ENCODE data around the gene KCTD19.
A peak's percentile ranks its signal among the peaks of the same experiment; 100 is the strongest.

The KCTD19 gene

GRCh38 chr16:67282447-67282805, 44.1 kb downstream of the KCTD19 start:
- no peak for DNase-seq

DNA sequence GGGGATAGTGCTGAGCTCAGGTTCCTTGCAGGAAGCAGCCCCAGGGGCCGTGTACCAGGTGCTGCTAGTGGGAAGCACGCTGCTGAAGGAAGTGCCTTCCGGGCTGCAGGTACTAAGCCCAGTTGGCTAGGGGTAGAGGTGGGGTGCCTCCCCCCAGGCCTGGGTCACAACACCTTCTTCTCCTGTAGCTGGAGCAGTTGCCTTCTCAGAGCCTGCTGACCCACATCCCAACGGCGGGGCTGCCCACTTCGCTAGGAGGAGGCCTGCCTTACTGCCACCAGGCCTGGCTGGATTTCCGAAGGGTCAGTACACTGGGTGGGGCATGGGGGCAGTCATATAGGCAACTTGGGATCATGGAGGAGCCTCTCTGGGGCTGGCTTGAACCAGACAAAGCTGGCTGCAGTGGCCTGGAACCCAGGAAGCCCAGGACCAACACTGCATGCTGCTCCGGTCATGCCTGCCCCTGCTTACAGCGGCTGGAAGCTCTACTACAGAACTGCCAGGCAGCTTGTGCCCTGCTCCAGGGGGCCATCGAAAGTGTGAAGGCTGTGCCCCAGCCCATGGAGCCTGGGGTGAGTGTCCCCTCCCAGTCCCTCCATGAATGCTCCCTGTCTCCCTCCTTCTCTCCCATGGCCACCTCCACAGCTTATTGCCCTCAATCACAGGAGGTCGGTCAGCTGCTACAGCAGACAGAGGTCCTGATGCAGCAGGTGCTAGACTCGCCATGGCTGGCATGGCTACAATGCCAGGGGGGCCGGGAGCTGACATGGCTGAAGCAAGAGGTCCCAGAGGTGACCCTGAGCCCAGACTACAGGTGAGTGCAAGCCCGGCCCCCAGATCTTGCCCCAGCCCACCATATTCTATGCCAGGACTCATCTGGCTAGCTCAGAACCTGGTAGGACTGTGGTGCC, 44.8 kb downstream of the KCTD19 start:
- no peak for DNase-seq

DNA sequence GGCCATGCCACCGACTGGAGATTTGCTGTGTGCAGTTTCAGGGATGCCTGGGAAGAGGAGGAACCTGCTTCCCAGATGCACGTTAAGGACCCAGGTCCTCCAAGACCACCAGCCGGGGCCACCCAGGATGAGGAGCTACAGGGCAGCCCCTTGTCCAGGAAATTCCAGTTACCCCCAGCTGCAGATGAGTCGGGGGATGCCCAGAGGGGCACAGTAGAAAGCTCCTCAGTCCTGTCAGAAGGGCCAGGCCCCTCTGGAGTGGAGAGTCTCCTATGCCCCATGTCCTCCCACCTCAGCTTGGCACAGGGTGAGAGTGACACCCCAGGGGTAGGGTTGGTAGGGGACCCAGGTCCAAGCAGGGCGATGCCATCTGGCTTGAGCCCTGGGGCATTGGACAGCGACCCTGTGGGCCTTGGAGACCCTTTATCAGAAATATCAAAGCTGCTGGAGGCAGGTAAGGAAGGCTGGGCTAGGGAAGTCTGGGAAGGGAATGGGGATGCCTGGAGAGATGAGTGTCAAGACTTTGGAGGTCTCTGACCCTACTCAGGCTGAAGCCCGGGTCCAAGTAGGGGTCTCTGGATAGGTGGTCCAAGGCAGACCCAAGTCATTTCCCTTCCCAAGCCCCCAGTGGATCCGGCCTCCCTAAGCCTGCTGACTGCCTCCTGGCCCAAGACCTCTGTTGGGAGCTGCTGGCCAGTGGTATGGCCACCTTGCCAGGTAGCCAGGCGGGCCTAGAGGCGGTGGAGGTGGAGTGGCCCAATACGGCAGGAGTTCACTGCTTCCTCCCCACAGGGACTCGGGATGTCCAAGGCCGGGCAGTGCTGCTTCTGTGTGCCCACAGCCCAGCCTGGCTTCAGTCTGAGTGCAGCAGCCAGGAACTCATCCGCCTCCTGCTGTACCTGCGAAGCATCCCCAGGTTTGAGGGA, 46.2 kb downstream of the KCTD19 start:
- no peak for DNase-seq

GRCh38 chr16:67279296-67280089, 47.0 kb downstream of the KCTD19 start, which contains the start of gene PLEKHG4:
Gene PLEKHG4, plus strand, starts transcription at chr16:67279532. Its CDS starts 513 bp downstream, at chr16:67280045.
- peak; percentile 84 for DNase-seq

DNA sequence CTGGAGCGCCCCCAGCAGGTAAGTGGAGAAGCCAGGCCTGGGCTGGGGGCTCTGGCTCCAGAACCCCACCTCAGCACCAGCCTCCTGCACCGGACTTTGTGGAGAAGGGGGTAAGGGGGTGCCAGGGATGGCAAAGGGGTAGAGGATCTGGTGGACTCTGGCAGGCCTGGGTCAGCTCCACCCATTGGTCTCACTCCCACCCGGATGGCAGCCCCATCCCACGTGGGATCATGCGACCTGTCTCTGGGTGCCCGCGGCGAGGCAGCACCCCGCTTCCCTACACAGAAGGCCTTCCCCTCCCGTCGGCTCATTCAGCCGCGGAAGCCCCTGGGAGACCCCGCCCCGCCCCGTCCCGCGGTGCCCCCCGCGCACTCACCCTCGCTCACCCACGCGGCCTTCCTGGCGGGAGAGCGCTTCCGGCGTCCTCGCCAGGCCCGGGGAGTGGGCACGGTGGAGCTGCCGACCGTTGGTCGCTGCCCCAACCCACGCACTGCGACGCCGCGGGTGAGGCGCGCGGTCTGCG, 47.7 kb downstream of the KCTD19 start:
- peak; percentile 58 for DNase-seq

DNA sequence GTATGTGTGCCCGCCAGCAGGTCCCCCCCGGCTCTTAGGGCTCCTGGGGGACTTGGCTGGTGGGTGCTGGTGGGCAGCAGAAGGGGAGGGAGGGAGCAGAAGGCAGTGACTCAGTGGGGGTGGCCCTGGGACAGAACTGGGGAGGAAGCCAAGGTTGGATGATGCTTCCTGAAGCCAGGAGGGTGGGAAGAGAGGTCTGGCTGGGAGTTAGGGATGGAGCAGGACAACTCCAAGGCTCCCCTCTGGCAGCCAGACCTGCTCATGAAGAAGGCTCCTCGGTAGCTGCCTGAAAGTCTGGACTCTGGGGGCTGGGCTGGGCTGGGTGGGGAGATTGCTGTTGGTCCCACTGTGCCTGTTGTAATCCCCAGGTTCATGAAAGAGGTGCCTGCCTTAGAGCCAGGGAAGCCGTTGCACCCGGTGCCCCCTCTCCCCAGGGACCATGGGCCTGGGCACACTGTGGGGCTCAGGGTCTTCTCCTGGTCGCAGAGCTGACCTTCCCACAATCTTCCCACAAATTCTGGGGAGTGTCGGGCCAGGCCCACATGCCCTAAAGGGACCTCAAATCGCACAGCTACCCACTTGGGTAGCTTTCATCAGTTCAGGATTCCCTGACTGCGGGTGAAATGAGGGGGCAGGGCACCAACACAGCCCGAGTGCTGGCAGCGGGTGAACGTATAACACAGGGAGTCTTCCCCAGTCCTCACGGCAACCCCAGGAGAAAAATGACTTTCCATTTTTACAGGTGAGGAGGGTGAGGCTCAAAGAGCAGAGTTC, 48.4 kb downstream of the KCTD19 start:
- no peak for DNase-seq

DNA sequence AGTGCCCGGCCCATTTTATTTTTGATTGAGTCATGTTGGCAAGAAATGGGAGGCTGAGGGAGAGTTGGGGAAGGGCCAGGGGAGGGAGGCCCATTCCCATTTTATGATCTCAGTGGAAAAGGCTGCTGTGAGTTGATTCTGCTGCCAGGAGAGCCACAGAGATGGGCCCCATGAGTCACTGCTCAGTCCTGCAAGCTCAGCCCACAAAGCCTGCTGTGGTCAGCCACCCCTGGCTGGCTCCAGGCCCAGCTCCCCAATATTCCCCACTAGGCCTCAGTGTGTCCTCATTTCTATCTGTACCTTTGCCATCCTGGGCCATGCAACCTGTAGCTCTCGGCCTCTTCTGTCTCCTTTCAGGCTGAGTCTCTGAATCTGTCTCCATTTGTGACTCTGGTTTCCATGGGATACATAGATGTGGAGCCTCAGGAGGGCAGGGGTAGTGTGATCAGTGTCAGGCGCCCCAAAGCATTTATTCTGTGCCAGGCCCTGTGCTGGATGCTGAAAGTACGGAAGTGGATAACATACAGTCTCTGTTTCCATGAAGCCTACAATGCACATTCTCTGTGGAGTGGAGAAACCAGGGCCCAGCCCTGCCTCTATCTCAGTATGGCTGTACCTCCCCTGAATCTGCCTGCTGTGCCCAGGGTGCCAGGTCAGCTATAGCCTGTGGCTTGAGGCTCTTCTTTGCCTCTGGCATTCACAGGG, 49.1 kb downstream of the KCTD19 start:
- DNase-seq = peak; percentile 23

GRCh38 chr16:67275321-67275720, 51.2 kb downstream of the KCTD19 start:
- DNase-seq = no peak

DNA sequence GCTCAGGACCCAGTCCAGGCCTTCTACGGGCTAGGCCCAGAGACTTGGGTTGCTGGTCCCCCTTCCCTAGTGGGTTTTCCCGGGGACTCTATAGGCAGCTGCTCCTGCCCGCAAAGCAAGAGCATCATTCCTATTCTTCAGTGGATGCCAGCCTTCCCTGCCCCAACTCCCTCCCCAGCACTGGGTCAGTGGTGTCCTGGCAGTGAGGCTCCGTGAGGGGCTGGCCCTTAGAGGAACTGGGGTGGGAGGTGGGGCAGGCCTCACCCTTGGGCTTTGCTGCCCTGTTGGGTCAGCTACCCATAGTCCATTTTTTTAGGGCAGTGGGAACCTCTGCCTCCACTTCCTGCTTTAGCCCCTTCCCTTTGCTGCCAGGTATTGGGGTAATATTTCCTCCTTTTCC, 55.1 kb downstream of the KCTD19 start:
- DNase-seq = no peak

DNA sequence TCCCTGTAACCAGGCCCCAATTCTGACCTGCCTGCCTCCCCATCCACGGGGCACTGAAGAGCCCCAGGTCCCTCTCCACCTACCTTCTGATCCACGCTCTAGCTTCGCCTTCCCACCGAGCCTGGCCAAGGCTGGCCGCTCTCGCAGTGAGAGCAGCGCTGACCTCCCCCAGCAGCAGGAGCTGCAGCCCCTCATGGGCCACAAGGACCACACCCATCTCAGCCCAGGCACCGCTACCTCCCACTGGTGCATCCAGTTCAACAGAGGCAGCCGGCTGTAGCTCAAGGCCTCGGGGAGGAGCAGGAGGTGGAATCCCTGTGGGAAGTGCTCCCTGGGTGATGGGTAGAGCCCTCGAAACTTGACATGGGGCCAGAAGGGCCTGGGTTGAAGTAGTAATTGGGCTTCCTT, 55.6 kb downstream of the KCTD19 start:
- DNase-seq = no peak

GRCh38 chr16:67269766-67270165, 56.8 kb downstream of the KCTD19 start:
- DNase-seq = no peak

- DNase-seq = no peak
These were observed 58.4 kb downstream of the KCTD19 start for GRCh38 chr16:67268136-67268579.

DNA sequence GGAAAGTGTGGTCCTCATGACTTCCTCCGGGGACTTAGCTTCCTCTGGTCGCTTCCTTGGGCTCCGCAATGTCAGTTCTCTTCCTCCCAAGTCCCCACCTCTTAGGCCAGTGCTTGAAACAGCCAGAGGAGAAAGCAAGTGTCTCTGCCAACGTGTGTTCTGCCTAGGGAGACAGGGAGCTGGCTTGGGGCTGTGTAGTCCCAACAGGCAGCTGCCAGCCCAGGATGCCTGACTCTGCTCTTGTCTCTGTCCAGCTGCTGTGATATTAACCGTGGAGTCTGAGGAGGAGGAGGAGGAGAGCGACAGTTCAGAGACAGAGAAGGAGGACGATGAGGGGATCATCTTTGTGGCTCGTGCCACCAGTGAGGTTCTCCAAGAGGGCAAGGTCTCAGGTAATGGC, 60.7 kb downstream of the KCTD19 start:
- no peak for DNase-seq

DNA sequence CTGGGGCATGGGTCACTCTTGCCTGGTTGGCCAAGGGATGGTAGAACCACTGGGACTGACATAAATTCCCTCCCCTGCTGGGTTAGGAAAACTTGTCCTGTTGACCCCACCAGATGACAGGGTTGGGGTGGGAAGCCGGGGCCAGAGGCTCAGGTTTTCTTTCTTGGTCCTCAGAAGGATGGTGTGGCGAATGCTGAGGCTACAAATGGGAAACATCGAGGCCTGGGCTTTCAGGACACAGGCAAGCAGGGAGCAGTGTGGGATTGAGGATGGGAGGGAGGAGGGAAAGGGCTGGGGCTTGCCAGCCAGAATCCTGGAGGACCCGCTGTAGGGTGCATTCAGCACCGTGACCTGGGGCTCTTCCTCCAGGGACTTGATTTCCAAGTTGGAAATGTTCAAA, 61.7 kb downstream of the KCTD19 start:
- DNase-seq = no peak

DNA sequence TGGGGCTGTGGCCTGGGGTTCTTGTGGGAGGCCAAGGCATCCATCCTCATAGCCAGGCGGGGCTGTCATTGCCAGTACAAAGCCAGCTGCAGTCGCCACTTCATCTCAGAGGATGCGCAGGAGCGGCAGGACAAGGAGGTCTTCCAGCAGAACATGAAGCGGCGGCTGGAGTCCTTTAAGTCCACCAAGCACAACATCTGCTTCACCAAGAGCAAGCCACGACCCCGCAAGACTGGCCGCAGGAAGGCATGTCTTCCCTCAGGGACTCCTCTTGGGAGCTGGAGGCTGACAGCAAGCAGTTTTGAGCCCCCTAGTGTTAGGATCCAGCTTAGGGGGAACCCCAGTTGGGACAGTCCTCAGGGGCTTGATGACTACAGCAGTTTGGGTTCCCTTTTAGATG, 62.3 kb downstream of the KCTD19 start:
- DNase-seq = no peak

- DNase-seq = no peak
These were observed 63.3 kb downstream of the KCTD19 start for GRCh38 chr16:67263201-67263600.

DNA sequence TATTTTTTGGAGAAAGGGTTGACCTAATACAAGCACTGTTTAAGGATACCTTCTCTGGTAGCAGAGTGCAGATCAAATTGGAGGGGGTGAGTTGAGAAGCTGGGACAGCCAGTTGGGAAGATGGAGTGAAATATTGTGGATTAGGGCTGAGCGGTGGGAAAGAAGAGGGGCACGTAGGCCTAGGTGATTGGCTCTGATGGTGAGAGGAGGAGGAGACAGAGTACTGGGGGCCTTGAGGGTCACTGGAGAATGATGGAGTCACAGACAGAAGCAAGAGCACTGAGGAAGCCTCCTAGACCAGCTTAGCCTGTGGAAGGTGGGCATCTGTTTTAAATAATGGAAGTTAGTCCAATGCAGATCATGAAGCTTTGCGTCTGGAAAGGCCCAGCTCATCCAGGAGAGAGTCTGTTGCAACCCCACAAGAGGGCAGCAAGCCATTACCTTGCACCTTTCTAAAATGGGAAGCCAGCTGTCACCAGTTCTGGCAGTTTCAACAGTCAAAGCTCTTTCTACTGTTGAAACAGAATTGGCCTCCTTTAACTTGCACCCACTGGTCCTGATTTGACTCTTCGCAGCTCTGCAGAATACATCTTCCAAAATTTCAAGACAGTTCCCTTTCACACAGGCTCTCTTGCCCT, 66.0 kb downstream of the KCTD19 start:
- peak; percentile 40 for DNase-seq

DNA sequence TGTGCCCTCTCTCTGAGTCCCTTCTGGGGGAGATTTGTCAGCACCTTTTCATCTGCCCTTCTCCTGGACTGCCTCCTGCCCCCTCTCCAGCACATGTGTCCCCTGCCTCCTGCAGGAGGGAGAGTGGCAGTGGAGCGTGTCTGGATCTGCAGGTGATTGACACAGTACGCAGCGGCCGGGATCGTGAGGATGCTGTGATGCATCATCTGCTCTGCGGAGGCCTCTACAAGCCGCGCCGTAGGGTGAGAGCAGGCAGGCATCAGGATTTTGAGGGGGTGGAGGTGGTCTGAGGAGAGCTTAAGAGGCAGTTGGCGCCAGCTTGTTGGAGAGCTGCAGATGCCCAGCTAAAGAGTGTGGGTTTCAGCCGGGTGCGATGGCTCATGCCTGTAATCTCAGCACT, 66.8 kb downstream of the KCTD19 start:
- no peak for DNase-seq

- no peak for DNase-seq
These were observed 68.2 kb downstream of the KCTD19 start for GRCh38 chr16:67258161-67258835.
